SK-N-SH (cell line): Measurements from ENCODE around the gene REM1.

Source experiments
- CTCF ChIP-seq: fragments of 200-600 bp; sonication (generic); IDR thresholded peaks from 2 replicates; pipeline ENCODE4 v1.6.1; 2017; ENCODE audit warnings: antibody characterized with exemption, mild to moderate bottlenecking, moderate library complexity
- GABPA ChIP-seq: IDR thresholded peaks from 2 replicates; pipeline ENCODE4 v1.4.0; 2012; ENCODE audit warnings: low read depth, mild to moderate bottlenecking
- JUND ChIP-seq: IDR thresholded peaks from 2 replicates; pipeline ENCODE4 v1.4.0; 2012
- POLR2AphosphoS5 ChIP-seq: IDR thresholded peaks from 2 replicates; pipeline ENCODE4 v1.6.1; 2012; ENCODE audit warnings: low read depth, low read length
- TAF1 ChIP-seq: IDR thresholded peaks from 2 replicates; pipeline ENCODE4 v1.6.1; 2012; ENCODE audit warnings: low read depth, mild to moderate bottlenecking, low read length, moderate library complexity, borderline replicate concordance
- USF2 ChIP-seq: fragments of 150-350 bp; IDR thresholded peaks from 2 replicates; pipeline ENCODE4 v1.6.1; 2017; ENCODE audit warnings: antibody characterized with exemption, low read length, low read depth, borderline replicate concordance

GRCh38 chr20:31430568-31431115 lies 44.4 kb upstream of the REM1 start:
- TF ChIP-seq TAF1: no peak
- no peak for TF ChIP-seq POLR2AphosphoS5
- no peak for TF ChIP-seq CTCF
- TF ChIP-seq USF2: no peak
- TF ChIP-seq JUND: no peak
- no peak for TF ChIP-seq GABPA
